Activated CD4-positive, alpha-beta T cell treated with anti-CD3 and anti-CD28 coated beads, Interleukin-2, amount 10 ng/mL, durations not matched to agents 24 days and 14 days (primary cell): ENCODE data around the gene TTBK2. TPM values are rescaled to one million over a fixed set of nuclear protein-coding genes. Genes with fewer than 3 reads are reported as not detected.
"Not testable (repeated sequence)": the region's sequence is repeated elsewhere in the genome, so short reads cannot be mapped to it uniquely, and the experiment has no call there.

Experiments
- DNase-seq: peaks from one replicate; pipeline ENCODE4 v3.0.0; 2022
- H3K27ac Mint-ChIP-seq: one replicate; pipeline ENCODE4 v1.8.0; 2022; ENCODE audit warnings: mild to moderate bottlenecking, mixed read lengths
- H3K27me3 Mint-ChIP-seq: one replicate; pipeline ENCODE4 v1.8.0; 2022; ENCODE audit warnings: mixed read lengths
- H3K36me3 Mint-ChIP-seq: one replicate; pipeline ENCODE4 v1.8.0; 2022; ENCODE audit warnings: low read depth, mild to moderate bottlenecking, mixed read lengths
- H3K4me1 Mint-ChIP-seq: one replicate; pipeline ENCODE4 v1.8.0; 2021; ENCODE audit warnings: mixed read lengths
- H3K4me3 Mint-ChIP-seq: one replicate; pipeline ENCODE4 v1.8.0; 2022; ENCODE audit warnings: mild to moderate bottlenecking, moderate library complexity, mixed read lengths
- H3K9me3 Mint-ChIP-seq: one replicate; pipeline ENCODE4 v1.8.0; 2021; ENCODE audit warnings: mixed read lengths
- intact Hi-C: fragments of 100-400 bp; cut with micrococcal nuclease; formaldehyde crosslinking; loops from one replicate; pipeline ENCODE4 v1.15.1; 2023
- total RNA-seq: library from RNA; stranded (reverse); gene quantifications from 2 replicates; pipeline ENCODE4 v1.2.3, GENCODE V29; 2022

Gene TTBK2
- total RNA-seq: 10.2 and 11.3 TPM in 2 replicates

- intact Hi-C loops: loop anchor here (1.0 to 10.0 kb wide), 5 partner anchors 126 to 646 kb away; partner anchors contain the start of genes CDAN1, GANC, SNAP23 and STARD9
These were observed at the start of gene TTBK2 for GRCh38 chr15:42920519-42921341. TSS of gene TTBK2 (minus strand) at chr15:42920778. CDS start at chr15:42878617, 42,161 bp downstream.

GRCh38 chr15:42964476-42964875 lies 43.9 kb upstream of the TTBK2 start:
- no peaks in the 10 kb centered on the region for H3K27me3 Mint-ChIP-seq
- H3K9me3 Mint-ChIP-seq: peaks cover 1% of the 10 kb centered on the region
- peaks cover 2% of the 10 kb centered on the region for H3K4me1 Mint-ChIP-seq
- no peak overlapping the region for H3K4me3 Mint-ChIP-seq
- DNase-seq: no peak
- intact Hi-C loops: no loop called here
- peaks cover 44% of the 10 kb centered on the region for H3K36me3 Mint-ChIP-seq
- H3K27ac Mint-ChIP-seq: no peak overlapping the region

More at GRCh38 chr15:42920519-42921341, at the start of gene TTBK2:
- Mint-ChIP-seq H3K27ac (peak within 1 kb of the TSS; percentile 94), H3K27me3 (no peaks in the 10 kb centered on the region), H3K36me3 (no peaks in the 10 kb centered on the region), H3K4me1 (peaks cover 25% of the 10 kb centered on the region), H3K9me3 (no peaks in the 10 kb centered on the region), H3K4me3 (peak within 1 kb of the TSS; percentile 99)
- peak; percentile 99 for DNase-seq

- no peaks in the 10 kb centered on the region for H3K27me3 Mint-ChIP-seq
- H3K4me3 Mint-ChIP-seq: no peak overlapping the region
- H3K36me3 Mint-ChIP-seq: peaks cover 63% of the 10 kb centered on the region
- H3K9me3 Mint-ChIP-seq: peaks cover 3% of the 10 kb centered on the region
- no peak overlapping the region for H3K27ac Mint-ChIP-seq
- no peak for DNase-seq
- H3K4me1 Mint-ChIP-seq: peaks cover 4% of the 10 kb centered on the region
- intact Hi-C loops: no loop called here
These were observed 34.9 kb upstream of the TTBK2 start for GRCh38 chr15:42955518-42955917.

GRCh38 chr15:42954291-42954690 lies 33.7 kb upstream of the TTBK2 start:
- H3K4me1 Mint-ChIP-seq: peaks cover 3% of the 10 kb centered on the region
- no peak for DNase-seq
- no peaks in the 10 kb centered on the region for H3K27me3 Mint-ChIP-seq
- peaks cover 67% of the 10 kb centered on the region for H3K36me3 Mint-ChIP-seq
- H3K4me3 Mint-ChIP-seq: no peak overlapping the region
- H3K27ac Mint-ChIP-seq: no peak overlapping the region
- intact Hi-C loops: no loop called here
- H3K9me3 Mint-ChIP-seq: peaks cover 3% of the 10 kb centered on the region

GRCh38 chr15:42948898-42949297 lies 28.3 kb upstream of the TTBK2 start:
- peaks cover 63% of the 10 kb centered on the region for H3K36me3 Mint-ChIP-seq
- intact Hi-C loops: not testable (repeated sequence)

GRCh38 chr15:42940527-42940926 lies 19.9 kb upstream of the TTBK2 start:
- intact Hi-C loops: no loop called here
- Mint-ChIP-seq H3K9me3 (no peaks in the 10 kb centered on the region), H3K36me3 (peaks cover 15% of the 10 kb centered on the region), H3K4me3 (no peak overlapping the region), H3K27ac (no peak overlapping the region), H3K27me3 (no peaks in the 10 kb centered on the region), H3K4me1 (no peaks in the 10 kb centered on the region)
- no peak for DNase-seq

More at GRCh38 chr15:42948898-42949297, 28.3 kb upstream of the TTBK2 start:
- H3K27me3 Mint-ChIP-seq, H3K4me3 Mint-ChIP-seq, H3K27ac Mint-ChIP-seq, H3K4me1 Mint-ChIP-seq, DNase-seq, H3K9me3 Mint-ChIP-seq: not testable (repeated sequence)

GRCh38 chr15:42939841-42940240 lies 19.3 kb upstream of the TTBK2 start:
- no peak overlapping the region for H3K27ac Mint-ChIP-seq
- intact Hi-C loops: no loop called here
- no peak overlapping the region for H3K4me3 Mint-ChIP-seq
- no peak for DNase-seq
- H3K36me3 Mint-ChIP-seq: peaks cover 10% of the 10 kb centered on the region
- H3K9me3 Mint-ChIP-seq: no peaks in the 10 kb centered on the region
- H3K4me1 Mint-ChIP-seq: no peaks in the 10 kb centered on the region
- H3K27me3 Mint-ChIP-seq: no peaks in the 10 kb centered on the region

GRCh38 chr15:42937143-42937542 lies 16.6 kb upstream of the TTBK2 start:
- H3K27me3 Mint-ChIP-seq: no peaks in the 10 kb centered on the region
- intact Hi-C loops: no loop called here
- DNase-seq: no peak
- no peak overlapping the region for H3K4me3 Mint-ChIP-seq
- no peaks in the 10 kb centered on the region for H3K36me3 Mint-ChIP-seq
- no peak overlapping the region for H3K27ac Mint-ChIP-seq
- H3K4me1 Mint-ChIP-seq: no peaks in the 10 kb centered on the region
- H3K9me3 Mint-ChIP-seq: no peaks in the 10 kb centered on the region

- Mint-ChIP-seq H3K36me3 (no peaks in the 10 kb centered on the region), H3K27ac (no peak overlapping the region), H3K27me3 (no peaks in the 10 kb centered on the region), H3K4me3 (no peak overlapping the region), H3K9me3 (no peaks in the 10 kb centered on the region), H3K4me1 (no peaks in the 10 kb centered on the region)
- intact Hi-C loops: no loop called here
- DNase-seq: no peak
These were observed 13.5 kb upstream of the TTBK2 start for GRCh38 chr15:42933886-42934667.

GRCh38 chr15:42932833-42933515 lies 12.4 kb upstream of the TTBK2 start:
- Mint-ChIP-seq H3K27me3 (no peaks in the 10 kb centered on the region), H3K36me3 (no peaks in the 10 kb centered on the region), H3K9me3 (no peaks in the 10 kb centered on the region), H3K4me3 (no peak overlapping the region), H3K27ac (no peak overlapping the region), H3K4me1 (no peaks in the 10 kb centered on the region)
- DNase-seq: no peak
- intact Hi-C loops: no loop called here

GRCh38 chr15:42931702-42932486 lies 11.3 kb upstream of the TTBK2 start:
- no peaks in the 10 kb centered on the region for H3K9me3 Mint-ChIP-seq
- H3K4me1 Mint-ChIP-seq: no peaks in the 10 kb centered on the region
- no peak overlapping the region for H3K27ac Mint-ChIP-seq
- no peak overlapping the region for H3K4me3 Mint-ChIP-seq
- H3K27me3 Mint-ChIP-seq: no peaks in the 10 kb centered on the region
- H3K36me3 Mint-ChIP-seq: no peaks in the 10 kb centered on the region
- intact Hi-C loops: no loop called here
- no peak for DNase-seq

- Mint-ChIP-seq H3K9me3 (no peaks in the 10 kb centered on the region), H3K4me3 (no peak overlapping the region), H3K27me3 (no peaks in the 10 kb centered on the region), H3K4me1 (no peaks in the 10 kb centered on the region), H3K36me3 (no peaks in the 10 kb centered on the region), H3K27ac (no peak overlapping the region)
- DNase-seq: no peak
- intact Hi-C loops: loop anchor here (10.0 kb wide), 4 partner anchors 135 to 655 kb away; partner anchors contain the start of genes GANC, SNAP23, STARD9 and TMEM87A
These were observed 8.8 kb upstream of the TTBK2 start for GRCh38 chr15:42929306-42929848.

- H3K9me3 Mint-ChIP-seq: no peaks in the 10 kb centered on the region
- peak; percentile 88 for DNase-seq
- H3K27me3 Mint-ChIP-seq: no peaks in the 10 kb centered on the region
- intact Hi-C loops: loop anchor here (1.0 to 10.0 kb wide), 5 partner anchors 127 to 647 kb away; partner anchors contain the start of genes CDAN1, GANC, SNAP23 and STARD9
- H3K4me1 Mint-ChIP-seq: peaks cover 24% of the 10 kb centered on the region
- H3K4me3 Mint-ChIP-seq: peak overlapping the region; percentile 98
- H3K27ac Mint-ChIP-seq: peak overlapping the region; percentile 91
- no peaks in the 10 kb centered on the region for H3K36me3 Mint-ChIP-seq
These were observed 759 bp upstream of the TTBK2 start for GRCh38 chr15:42921342-42921731.
